MCF 10A (cell line): Measurements from ENCODE around the gene C1orf52. TPM values are rescaled to one million over a fixed set of nuclear protein-coding genes. Genes with fewer than 3 reads are reported as not detected.

Source experiments
- BruUV-seq: library from RNA; stranded (reverse); fragments of 400-500 nt; replicated peaks from 2 replicates; lab custom pipeline; 2021; lab: Mats Ljungman, UMichigan
- CTCF ChIA-PET: fragments of 300-600 bp; sonication (Branson Sonifier 250); formaldehyde crosslinking; extraction: SDS; loops from one replicate; lab custom pipeline; 2021; ENCODE audit warnings: antibody characterized with exemption, inconsistent platforms; lab: Yijun Ruan, JAX
- POLR2A ChIA-PET: fragments of 300-600, 350-650 bp; sonication (Branson Sonifier 250); formaldehyde crosslinking; extraction: SDS; loops from one replicate; lab custom pipeline; 2020; ENCODE audit warnings: antibody characterized with exemption, inconsistent platforms; lab: Yijun Ruan, JAX
- DNase-seq: peaks from one replicate; pipeline ENCODE4 v3.0.0-alpha.2; 2018; ENCODE audit not compliant: unreplicated experiment
- H3K27ac Mint-ChIP-seq: one replicate; pipeline ENCODE4 v1.8.0; 2022; ENCODE audit warnings: mild to moderate bottlenecking, low read depth, mixed read lengths; ENCODE audit not compliant: unreplicated experiment
- H3K27me3 Mint-ChIP-seq: one replicate; pipeline ENCODE4 v1.8.0; 2022; ENCODE audit warnings: mixed read lengths; ENCODE audit not compliant: insufficient read depth, unreplicated experiment
- H3K36me3 Mint-ChIP-seq: one replicate; pipeline ENCODE4 v1.8.0; 2022; ENCODE audit warnings: mild to moderate bottlenecking, moderate library complexity, mixed read lengths; ENCODE audit not compliant: insufficient read depth, unreplicated experiment
- H3K4me1 Mint-ChIP-seq: one replicate; pipeline ENCODE4 v1.8.0; 2022; ENCODE audit warnings: mixed read lengths; ENCODE audit not compliant: insufficient read depth, unreplicated experiment
- H3K4me3 Mint-ChIP-seq: one replicate; pipeline ENCODE4 v1.8.0; 2022; ENCODE audit warnings: mild to moderate bottlenecking, moderate library complexity, mixed read lengths; ENCODE audit not compliant: unreplicated experiment
- H3K9me3 Mint-ChIP-seq: one replicate; pipeline ENCODE4 v1.8.0; 2022; ENCODE audit warnings: mixed read lengths; ENCODE audit not compliant: unreplicated experiment
- intact Hi-C: fragments of 100-400 bp; cut with micrococcal nuclease; formaldehyde crosslinking; loops from 2 replicates; pipeline ENCODE4 v1.14.1; 2022
- total RNA-seq: library from RNA; stranded (reverse); gene quantifications from 2 replicates; pipeline ENCODE4 v1.2.3, GENCODE V29; 2022
- TF ChIP-seq, protein P1 (sequence below): fragments of 200-600 bp; IDR thresholded peaks from one replicate; pipeline ENCODE4 v1.8.0; 2022; ENCODE audit warnings: antibody characterized with exemption, mild to moderate bottlenecking; ENCODE audit not compliant: unreplicated experiment

The C1orf52 gene
- total RNA-seq, 1 experiment from 2014 or later: 31.7 TPM

DNA sequence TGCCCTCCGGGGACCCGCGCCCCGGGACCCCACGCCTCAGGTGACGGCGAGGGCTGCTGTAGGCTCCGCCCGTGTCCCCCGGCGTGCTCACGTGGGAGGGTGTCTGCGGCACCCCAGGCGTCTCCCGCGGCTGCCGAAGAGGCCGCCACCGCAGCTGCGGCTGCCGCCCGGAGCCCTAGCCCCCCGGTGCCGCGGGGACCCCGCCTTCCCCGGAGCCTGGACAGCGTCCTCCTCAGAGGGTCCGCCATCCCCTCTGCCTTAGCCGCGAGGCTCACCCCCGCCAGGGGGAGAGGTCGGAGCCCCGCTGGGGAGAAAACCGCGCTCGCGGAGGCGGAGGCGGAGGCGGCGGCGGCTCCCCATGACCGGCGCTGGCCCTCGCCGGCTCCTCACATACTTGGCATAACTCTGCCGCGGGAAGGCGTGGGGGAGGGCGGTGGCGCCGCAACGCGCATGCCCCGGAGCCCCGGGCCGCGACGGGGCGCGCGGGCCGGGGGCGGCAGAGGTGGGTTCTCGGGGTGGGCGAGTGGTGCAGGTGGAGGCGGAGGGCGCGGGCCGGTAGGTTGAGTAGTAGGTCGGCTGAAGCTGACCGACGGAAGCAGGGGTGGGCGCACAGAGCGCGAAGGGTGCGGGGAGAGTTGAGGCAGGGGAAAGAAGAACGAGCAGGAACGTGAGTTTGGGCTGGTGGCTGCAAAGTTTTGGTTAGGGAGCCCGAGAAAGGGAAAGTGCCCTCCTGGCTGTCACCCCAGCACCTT, 57.9 kb downstream of the C1orf52 start:
- H3K4me1 Mint-ChIP-seq: peaks cover 14% of the 10 kb centered on the region
- H3K36me3 Mint-ChIP-seq: no peaks in the 10 kb centered on the region
- CTCF ChIA-PET: interaction anchor here (0.9 to 3.2 kb wide), 6 partner anchors 38 to 257 kb away, joined by 3 to 8 read pairs (median 4); partner anchors contain the start of gene C1orf52
- peak; percentile 71 for DNase-seq
- peak overlapping the region; percentile 93 for H3K4me3 Mint-ChIP-seq
- POLR2A ChIA-PET: interaction anchor here (0.6 to 4.9 kb wide), 14 partner anchors 8 to 256 kb away, joined by 3 to 42 read pairs (median 4); partner anchors contain the start of genes BCL10 and C1orf52
- no peaks in the 10 kb centered on the region for H3K27me3 Mint-ChIP-seq
- H3K27ac Mint-ChIP-seq: peak overlapping the region; percentile 76
- TF ChIP-seq, protein P1, sequence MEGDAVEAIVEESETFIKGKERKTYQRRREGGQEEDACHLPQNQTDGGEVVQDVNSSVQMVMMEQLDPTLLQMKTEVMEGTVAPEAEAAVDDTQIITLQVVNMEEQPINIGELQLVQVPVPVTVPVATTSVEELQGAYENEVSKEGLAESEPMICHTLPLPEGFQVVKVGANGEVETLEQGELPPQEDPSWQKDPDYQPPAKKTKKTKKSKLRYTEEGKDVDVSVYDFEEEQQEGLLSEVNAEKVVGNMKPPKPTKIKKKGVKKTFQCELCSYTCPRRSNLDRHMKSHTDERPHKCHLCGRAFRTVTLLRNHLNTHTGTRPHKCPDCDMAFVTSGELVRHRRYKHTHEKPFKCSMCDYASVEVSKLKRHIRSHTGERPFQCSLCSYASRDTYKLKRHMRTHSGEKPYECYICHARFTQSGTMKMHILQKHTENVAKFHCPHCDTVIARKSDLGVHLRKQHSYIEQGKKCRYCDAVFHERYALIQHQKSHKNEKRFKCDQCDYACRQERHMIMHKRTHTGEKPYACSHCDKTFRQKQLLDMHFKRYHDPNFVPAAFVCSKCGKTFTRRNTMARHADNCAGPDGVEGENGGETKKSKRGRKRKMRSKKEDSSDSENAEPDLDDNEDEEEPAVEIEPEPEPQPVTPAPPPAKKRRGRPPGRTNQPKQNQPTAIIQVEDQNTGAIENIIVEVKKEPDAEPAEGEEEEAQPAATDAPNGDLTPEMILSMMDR: no peak
- no peaks in the 10 kb centered on the region for H3K9me3 Mint-ChIP-seq
- no TSS peak for BruUV-seq
- intact Hi-C loops: loop anchor here (2.0 kb wide), 1 partner anchor 57 kb away; the partner anchor contains the start of gene C1orf52

DNA sequence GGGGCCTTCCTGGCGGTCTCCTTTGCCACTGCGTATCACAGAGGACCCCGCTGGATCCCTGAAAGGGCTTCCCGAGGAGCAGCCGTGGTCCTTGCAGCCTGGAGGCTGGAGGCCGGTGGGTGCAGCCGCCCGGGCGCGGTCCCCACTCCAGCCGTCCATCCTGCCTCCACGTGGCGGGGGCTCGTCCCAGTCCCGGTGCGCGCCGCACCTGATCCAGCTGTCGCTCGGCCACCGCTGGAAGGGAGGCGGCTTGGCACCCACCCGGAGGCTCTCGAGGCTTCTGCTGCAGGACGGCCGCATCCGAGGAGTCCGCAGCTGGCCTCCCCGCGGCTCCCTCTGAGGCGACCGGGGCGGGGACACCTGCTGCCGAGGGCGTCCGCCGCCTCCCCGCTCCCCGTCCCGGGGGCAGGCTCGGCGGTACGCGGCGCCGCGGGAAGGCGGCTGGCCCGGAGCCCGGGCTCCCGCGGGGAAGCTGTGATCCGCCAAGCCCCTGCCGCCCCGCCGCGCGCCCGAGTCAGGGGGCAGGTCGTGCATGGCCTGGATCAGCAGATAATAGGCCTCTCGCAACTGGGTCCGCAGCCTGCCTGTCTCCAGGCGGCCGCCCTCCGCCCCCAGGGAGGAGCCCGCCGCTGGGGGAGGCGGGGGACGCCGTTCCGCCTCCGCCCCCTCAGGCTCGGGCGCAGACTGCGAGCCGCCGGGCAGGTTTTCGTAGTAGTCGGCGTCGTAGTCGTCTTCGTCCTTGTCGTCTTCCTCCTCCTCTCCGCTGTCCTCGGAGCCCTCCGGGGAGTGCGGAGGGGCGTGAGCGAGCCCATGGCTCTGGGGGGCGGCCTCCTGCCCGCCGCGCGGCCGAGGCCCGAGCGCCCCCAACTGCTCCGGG, 58.8 kb downstream of the C1orf52 start, which contains the start of gene SYDE2:
TSS of gene SYDE2 (minus strand) at position 554 of the 877 bp plus-strand sequence. CDS start at position 534, 20 bp downstream.
- TF ChIP-seq, protein P1: no peak
- Mint-ChIP-seq H3K9me3 (no peaks in the 10 kb centered on the region), H3K4me1 (peaks cover 14% of the 10 kb centered on the region), H3K36me3 (no peaks in the 10 kb centered on the region), H3K27ac (peak within 1 kb of the TSS; percentile 76), H3K27me3 (no peaks in the 10 kb centered on the region), H3K4me3 (peak within 1 kb of the TSS; percentile 93)
- CTCF ChIA-PET: interaction anchor here (0.6 to 3.2 kb wide), 3 partner anchors 39 to 430 kb away, joined by 3 to 8 read pairs (median 6); partner anchors contain the start of gene C1orf52
- peak; percentile 79 for DNase-seq
- POLR2A ChIA-PET: interaction anchor here (0.5 to 4.9 kb wide), 16 partner anchors 8 to 1506 kb away, joined by 3 to 42 read pairs (median 4); partner anchors contain the start of genes BCL10 and C1orf52
- intact Hi-C loops: loop anchor here (2.0 kb wide), 1 partner anchor 58 kb away; the partner anchor contains the start of gene C1orf52
- BruUV-seq: no TSS peak

Other genes with a start within 250 kb of the C1orf52 start
- 0.70 and 1.3 TPM in 2 replicates for gene MCOLN3, start 211.2 kb downstream of the C1orf52 start, total RNA-seq
- 4.3 and 5.9 TPM in 2 replicates for gene SYDE2, start 58.6 kb downstream of the C1orf52 start, total RNA-seq
- 43.9 and 55.8 TPM in 2 replicates for gene BCL10, start 17.0 kb upstream of the C1orf52 start, total RNA-seq
- gene DDAH1, start 205.5 kb upstream of the C1orf52 start, total RNA-seq: 4.3 and 7.9 TPM in 2 replicates